HFF-Myc (cell line): Measurements from ENCODE around the gene OPCML.

Experiments
- DNase-seq: peaks from one replicate; pipeline ENCODE4 v3.0.0-alpha.2; 2011; ENCODE audit warnings: low read depth; ENCODE audit errors: extremely low read depth
- H3K4me3 ChIP-seq: replicated peaks from 2 replicates; pipeline ENCODE4 v1.5.1; 2011; ENCODE audit warnings: low read depth, mild to moderate bottlenecking, control low read depth, low read length
- TF ChIP-seq, protein P1 (sequence below): IDR thresholded peaks from 2 replicates; pipeline ENCODE4 v1.5.1; 2012; ENCODE audit warnings: mild to moderate bottlenecking, low read depth, low read length, control low read depth; ENCODE audit errors: missing control alignments

OPCML gene

DNA sequence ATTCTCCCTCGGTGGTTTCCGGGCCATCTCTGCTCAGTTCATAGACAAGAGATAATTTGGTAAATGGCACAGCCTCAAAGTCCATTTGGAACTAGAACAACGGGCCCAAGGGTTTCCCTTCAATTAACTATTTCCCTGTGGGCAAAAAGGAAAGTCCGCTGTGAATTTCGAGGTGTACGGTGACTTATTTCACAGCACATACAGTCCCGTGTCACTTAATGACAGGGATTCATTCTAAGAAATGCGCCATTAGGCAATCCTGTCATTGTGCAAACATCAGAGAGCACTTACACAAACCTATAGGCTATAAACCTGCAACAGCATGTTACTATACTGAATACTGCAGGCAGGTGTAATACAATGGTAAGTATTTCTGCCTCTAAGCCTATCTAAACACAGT, 551.6 kb downstream of the OPCML start:
- no peak for DNase-seq

DNA sequence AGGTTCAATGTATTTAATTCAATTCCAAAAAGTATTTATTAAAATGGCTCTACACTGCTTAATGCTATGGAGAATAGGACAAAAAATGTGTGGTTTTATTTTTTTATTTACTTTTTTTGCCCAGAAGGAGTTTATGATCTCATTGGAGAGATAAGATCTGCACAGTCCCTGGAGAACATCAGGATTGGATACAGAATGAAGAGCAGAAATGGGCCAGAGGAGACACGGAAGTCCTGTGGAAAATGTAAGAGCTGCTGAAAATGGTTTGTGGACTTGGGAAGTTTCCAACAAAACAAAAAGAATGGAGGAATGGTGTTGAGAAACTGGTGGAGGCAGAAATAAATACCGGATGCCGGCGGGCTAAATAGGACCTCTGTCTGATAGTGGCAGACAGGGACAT, 554.6 kb downstream of the OPCML start:
- TF ChIP-seq, protein P1, sequence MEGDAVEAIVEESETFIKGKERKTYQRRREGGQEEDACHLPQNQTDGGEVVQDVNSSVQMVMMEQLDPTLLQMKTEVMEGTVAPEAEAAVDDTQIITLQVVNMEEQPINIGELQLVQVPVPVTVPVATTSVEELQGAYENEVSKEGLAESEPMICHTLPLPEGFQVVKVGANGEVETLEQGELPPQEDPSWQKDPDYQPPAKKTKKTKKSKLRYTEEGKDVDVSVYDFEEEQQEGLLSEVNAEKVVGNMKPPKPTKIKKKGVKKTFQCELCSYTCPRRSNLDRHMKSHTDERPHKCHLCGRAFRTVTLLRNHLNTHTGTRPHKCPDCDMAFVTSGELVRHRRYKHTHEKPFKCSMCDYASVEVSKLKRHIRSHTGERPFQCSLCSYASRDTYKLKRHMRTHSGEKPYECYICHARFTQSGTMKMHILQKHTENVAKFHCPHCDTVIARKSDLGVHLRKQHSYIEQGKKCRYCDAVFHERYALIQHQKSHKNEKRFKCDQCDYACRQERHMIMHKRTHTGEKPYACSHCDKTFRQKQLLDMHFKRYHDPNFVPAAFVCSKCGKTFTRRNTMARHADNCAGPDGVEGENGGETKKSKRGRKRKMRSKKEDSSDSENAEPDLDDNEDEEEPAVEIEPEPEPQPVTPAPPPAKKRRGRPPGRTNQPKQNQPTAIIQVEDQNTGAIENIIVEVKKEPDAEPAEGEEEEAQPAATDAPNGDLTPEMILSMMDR = no peak
- no peak for DNase-seq
- no peak overlapping the region for H3K4me3 ChIP-seq

More for the DNA sequence above, 551.6 kb downstream of the OPCML start:
- H3K4me3 ChIP-seq = no peak overlapping the region
- TF ChIP-seq, protein P1 = no peak

DNA sequence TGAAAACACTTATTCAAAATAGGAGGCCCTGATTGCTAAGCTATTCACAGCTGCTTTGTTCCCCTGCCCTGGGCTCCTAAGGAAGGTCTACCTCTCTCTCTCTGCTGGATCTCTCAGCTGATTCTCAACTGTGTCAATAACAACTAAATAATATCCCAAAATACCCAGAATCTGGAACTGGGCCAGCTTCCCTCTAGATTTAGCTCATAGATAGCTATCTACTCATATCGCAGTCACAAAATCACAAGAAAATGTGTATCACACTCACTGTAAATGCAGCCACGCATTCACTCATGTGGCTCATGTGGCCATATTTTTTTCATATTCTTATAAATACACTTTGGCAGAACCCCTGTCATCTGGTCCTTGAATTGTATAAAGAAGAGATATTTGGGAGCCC, 555.1 kb downstream of the OPCML start:
- no peak for DNase-seq
- H3K4me3 ChIP-seq = no peak overlapping the region
- TF ChIP-seq, protein P1 = no peak

DNA sequence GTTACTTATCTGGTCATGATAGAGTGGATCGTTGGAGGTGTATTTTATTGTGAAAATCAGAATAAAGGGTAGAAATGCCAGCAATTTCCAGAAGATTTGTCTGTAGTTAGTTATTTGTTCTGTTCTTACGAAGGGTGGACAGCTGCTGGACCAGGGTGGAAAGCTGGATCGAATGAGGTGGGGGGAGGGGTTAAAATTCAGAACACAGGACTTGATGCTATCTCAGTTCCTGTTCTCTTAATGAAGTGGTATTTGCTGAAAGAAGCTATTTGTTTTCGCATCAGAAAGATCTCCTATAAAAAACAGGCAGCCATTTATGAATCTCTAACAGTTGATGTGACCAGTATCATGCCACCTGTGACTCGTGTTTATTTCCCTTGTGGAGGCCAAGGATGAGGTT, 556.2 kb downstream of the OPCML start:
- DNase-seq = no peak
- no peak overlapping the region for H3K4me3 ChIP-seq
- TF ChIP-seq, protein P1 = no peak

DNA sequence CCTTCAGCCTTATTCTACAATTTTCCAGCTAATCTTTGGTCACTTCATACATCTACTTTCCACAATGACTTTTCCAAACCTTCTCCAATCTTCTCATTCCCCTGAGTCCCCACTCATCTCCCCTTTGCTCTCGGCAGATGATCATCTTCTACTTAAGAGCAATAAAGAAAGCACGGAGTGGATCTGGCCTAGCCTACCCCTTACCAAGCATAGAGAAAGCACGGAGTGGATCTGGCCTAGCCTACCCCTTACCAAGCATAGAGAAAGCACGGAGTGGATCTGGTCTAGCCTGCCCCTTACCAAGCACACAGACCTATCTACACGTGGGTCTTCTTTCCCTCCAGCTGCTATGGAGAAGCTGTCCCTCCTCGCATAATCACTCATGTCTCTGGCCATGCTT, 558.6 kb downstream of the OPCML start:
- TF ChIP-seq, protein P1 = no peak
- H3K4me3 ChIP-seq = no peak overlapping the region

DNA sequence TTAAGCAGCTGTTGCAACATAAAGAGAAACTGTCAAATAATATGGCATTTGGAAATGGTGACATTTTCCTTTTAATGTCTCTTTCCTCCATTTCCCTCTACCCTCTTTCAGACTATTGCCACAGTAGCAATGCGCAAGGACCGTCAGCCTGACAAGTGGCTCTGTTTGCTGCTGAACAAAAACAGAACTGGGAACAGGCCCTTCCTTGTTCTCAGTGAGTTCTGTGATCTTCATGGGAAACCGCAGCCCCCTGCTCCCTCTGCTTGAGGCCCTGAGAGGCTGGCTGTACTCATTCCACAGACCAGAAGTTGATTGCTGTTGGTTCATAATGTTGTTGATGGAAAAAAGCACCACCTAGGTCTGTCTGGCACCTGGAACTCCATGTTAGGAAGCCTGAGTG, 559.7 kb downstream of the OPCML start:
- no peak for DNase-seq
- no peak overlapping the region for H3K4me3 ChIP-seq
- TF ChIP-seq, protein P1 = no peak

More for the DNA sequence above, 558.6 kb downstream of the OPCML start:
- DNase-seq = no peak

DNA sequence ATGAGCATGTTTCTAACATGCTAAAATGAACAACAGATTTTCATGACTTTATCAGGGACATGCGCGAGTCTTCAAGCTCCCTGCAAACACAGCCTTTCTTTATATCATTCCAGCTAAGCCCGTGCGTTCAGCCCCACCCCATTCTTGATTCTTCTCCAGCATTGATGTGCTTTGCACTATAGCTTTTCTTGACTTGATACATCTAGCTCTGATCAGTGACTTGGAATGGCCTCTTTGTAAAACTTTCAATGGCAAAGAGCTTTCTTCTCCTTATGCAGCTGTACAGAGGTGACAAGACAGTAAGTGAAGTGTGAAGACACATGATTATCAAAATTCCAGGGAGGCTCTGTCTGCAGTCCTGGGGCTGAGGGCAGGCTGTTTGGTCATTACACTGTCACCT, 561.0 kb downstream of the OPCML start:
- DNase-seq = no peak
- H3K4me3 ChIP-seq = no peak overlapping the region
- TF ChIP-seq, protein P1 = no peak
